Endothelial cell of umbilical vein (primary cell): ENCODE data around the gene C8G. TPM values are rescaled to one million over a fixed set of nuclear protein-coding genes. Genes with fewer than 3 reads are reported as not detected.

Source experiments
- BruUV-seq: library from RNA; stranded (reverse); fragments of 400-500 nt; replicated peaks from 2 replicates; lab custom pipeline; 2021; lab: Mats Ljungman, UMichigan
- CTCF ChIA-PET: fragments of 300-600, 350-600 bp; sonication (Branson Sonifier 250); formaldehyde crosslinking; loops from one replicate; lab custom pipeline; 2021; ENCODE audit warnings: antibody characterized with exemption, inconsistent platforms; lab: Charles Lee
- POLR2A ChIA-PET: fragments of 300-600, 350-600 bp; sonication (Branson Sonifier 250); formaldehyde crosslinking; loops from one replicate; lab custom pipeline; 2021; ENCODE audit warnings: antibody characterized with exemption, inconsistent platforms; lab: Charles Lee
- DNase-seq: peaks from one replicate; pipeline ENCODE4 v3.0.0-alpha.2; 2011; ENCODE audit warnings: low read depth, low spot score
- FAIRE-seq: peaks from 2 replicates; lab custom pipeline; 2011; peaks lifted over from hg19 to GRCh38; lab: Jason Lieb, UNC
- H2AFZ ChIP-seq: 2 replicates; pipeline ENCODE4 v1.6.0; 2012; ENCODE audit warnings: low read depth, low read length, control low read depth, inconsistent platforms
- H3K27ac ChIP-seq: 2 replicates; pipeline ENCODE4 v1.5.1; 2011; ENCODE audit warnings: low read depth, mild to moderate bottlenecking, control low read depth, low read length, moderate library complexity; ENCODE audit not compliant: insufficient read depth
- H3K27me3 ChIP-seq, 2 experiments: 2 replicates each; pipeline versions ENCODE4 v1.6.0 to v1.6.1; 2011; ENCODE audit warnings: low read length in 2 of 2, mixed read lengths in 1 of 2; ENCODE audit not compliant: control insufficient read depth in 2 of 2, insufficient read depth in 2 of 2
- H3K36me3 ChIP-seq, 2 experiments: 2 replicates in 1 of 2; 3 replicates in 1 of 2; pipeline ENCODE4 v1.5.1; 2011; ENCODE audit warnings: low read length in 2 of 2, mild to moderate bottlenecking in 1 of 2, moderate library complexity in 1 of 2; ENCODE audit not compliant: control insufficient read depth in 2 of 2, insufficient read depth in 2 of 2; ENCODE audit errors: extremely low read depth in 1 of 2
- H3K4me1 ChIP-seq: 3 replicates; pipeline ENCODE4 v1.5.1; 2011; ENCODE audit warnings: mild to moderate bottlenecking, low read length; ENCODE audit not compliant: control insufficient read depth, insufficient read depth; ENCODE audit errors: extremely low read depth
- H3K4me2 ChIP-seq: 2 replicates; pipeline ENCODE4 v1.6.1; 2011; ENCODE audit warnings: low read length, control low read depth, mixed read lengths; ENCODE audit not compliant: insufficient read depth
- H3K4me3 ChIP-seq, 3 experiments: fragments of 200-600 bp in 1 of 3; sonication (generic), shearing (Covaris generic) in 1 of 3; replicated peaks in 1 of 3; 2 replicates each; pipeline ENCODE4 v1.5.1; 2011 to 2016; ENCODE audit warnings: control low read depth in 3 of 3, low read length in 3 of 3, mild to moderate bottlenecking in 2 of 3, inconsistent platforms in 1 of 3, low read depth in 1 of 3, moderate library complexity in 1 of 3; ENCODE audit not compliant: insufficient read depth in 1 of 3
- H3K79me2 ChIP-seq: 2 replicates; pipeline ENCODE4 v1.6.0; 2012; ENCODE audit warnings: low read length, inconsistent platforms; ENCODE audit not compliant: control insufficient read depth, insufficient read depth
- H3K9ac ChIP-seq: replicated peaks from 2 replicates; pipeline ENCODE3; 2011; ENCODE audit warnings: low read length, control low read depth; ENCODE audit not compliant: insufficient read depth; ENCODE audit errors: extremely low read depth
- H3K9me1 ChIP-seq: replicated peaks from 3 replicates; pipeline ENCODE4 v1.6.0; 2011; ENCODE audit warnings: mild to moderate bottlenecking, low read length; ENCODE audit not compliant: control insufficient read depth, insufficient read depth; ENCODE audit errors: extremely low read depth
- H3K9me3 ChIP-seq: replicated peaks from 2 replicates; pipeline ENCODE4 v1.5.1; 2012; ENCODE audit warnings: low read length, inconsistent platforms; ENCODE audit not compliant: control insufficient read depth, insufficient read depth
- H4K20me1 ChIP-seq: replicated peaks from 2 replicates; pipeline ENCODE3; 2011; ENCODE audit warnings: mild to moderate bottlenecking, low read length; ENCODE audit not compliant: control insufficient read depth, insufficient read depth; ENCODE audit errors: extremely low read depth
- CTCF ChIP-seq, 2 donors: IDR thresholded peaks; 1 replicate in 1 of 2; 2 replicates in 1 of 2; pipeline ENCODE4 v1.5.1; 2011; ENCODE audit warnings: low read length in 2 of 2, mild to moderate bottlenecking in 2 of 2, moderate library complexity in 2 of 2, control low read depth in 1 of 2, inconsistent platforms in 1 of 2, low read depth in 1 of 2; ENCODE audit not compliant: insufficient read depth in 1 of 2; ENCODE audit errors: extremely low read depth in 1 of 2
- EZH2 ChIP-seq: IDR thresholded peaks from 2 replicates; pipeline ENCODE4 v1.6.1; 2012; ENCODE audit warnings: borderline replicate concordance, low read depth, mild to moderate bottlenecking, moderate library complexity, low read length, inconsistent platforms; ENCODE audit not compliant: severe bottlenecking
- FOS ChIP-seq: IDR thresholded peaks from 2 replicates; pipeline ENCODE4 v1.6.1; 2011; ENCODE audit warnings: mild to moderate bottlenecking, low read length, moderate library complexity, borderline replicate concordance; ENCODE audit not compliant: insufficient read depth
- GATA2 ChIP-seq: IDR thresholded peaks from 2 replicates; pipeline ENCODE4 v1.7.0; 2011; ENCODE audit warnings: low read depth, mild to moderate bottlenecking, moderate library complexity, mixed read lengths, low read length; ENCODE audit not compliant: insufficient read length, insufficient read depth
- JUN ChIP-seq: IDR thresholded peaks from 2 replicates; pipeline ENCODE4 v1.6.1; 2011; ENCODE audit warnings: borderline replicate concordance, low read depth; ENCODE audit not compliant: insufficient read length, insufficient read depth
- MYC ChIP-seq: IDR thresholded peaks from one replicate; pipeline ENCODE4 v1.6.1; 2011; ENCODE audit warnings: mild to moderate bottlenecking, low read depth, low read length
- POLR2A ChIP-seq: IDR thresholded peaks from 2 replicates; pipeline ENCODE4 v1.6.1; 2012; ENCODE audit warnings: low read depth, mild to moderate bottlenecking, control low read depth, low read length
- POLR2AphosphoS5 ChIP-seq: IDR thresholded peaks from 2 replicates; pipeline ENCODE4 v1.6.1; 2012; ENCODE audit warnings: low read depth, mild to moderate bottlenecking, control low read depth, low read length, moderate library complexity; ENCODE audit not compliant: insufficient read depth
- dilution Hi-C: fragments of 300-500 bp; cut with MboI; formaldehyde crosslinking; loops from one replicate; pipeline ENCODE4 v1.15.0; 2019; ENCODE audit warnings: low sequenced_read_pairs; ENCODE audit not compliant: extremely low pct_ligation_motif_present
- intact Hi-C: fragments of 100-400 bp; cut with micrococcal nuclease; formaldehyde crosslinking; loops from one replicate; pipeline ENCODE4 v1.10.0; 2022
- polyA plus RNA-seq, 4 experiments: library from polyadenylated mRNA; depleted of rRNA in 3 of 4; stranded (reverse) in 3 of 4; unstranded in 1 of 4; fragments of >200 nt; gene quantifications; 2 replicates each; pipeline versions ENCODE4 v1.2.1 to v1.2.3, GENCODE V29; 2011 to 2012; ENCODE audit warnings: missing spikeins in 1 of 4
- total RNA-seq: library from RNA; stranded (reverse); gene quantifications from 2 replicates; pipeline ENCODE4 v1.2.3, GENCODE V29; 2021
- TF ChIP-seq, protein P1 (sequence below): IDR thresholded peaks from 2 replicates; pipeline ENCODE4 v1.6.1; 2011; ENCODE audit not compliant: insufficient read depth, insufficient read length

Gene C8G
- total and polyA plus RNA-seq, 2 donors (not counting 3 experiments of a cell fraction or from before 2014, with no cell fraction given), result 0.47 to 1.9 TPM

DNA sequence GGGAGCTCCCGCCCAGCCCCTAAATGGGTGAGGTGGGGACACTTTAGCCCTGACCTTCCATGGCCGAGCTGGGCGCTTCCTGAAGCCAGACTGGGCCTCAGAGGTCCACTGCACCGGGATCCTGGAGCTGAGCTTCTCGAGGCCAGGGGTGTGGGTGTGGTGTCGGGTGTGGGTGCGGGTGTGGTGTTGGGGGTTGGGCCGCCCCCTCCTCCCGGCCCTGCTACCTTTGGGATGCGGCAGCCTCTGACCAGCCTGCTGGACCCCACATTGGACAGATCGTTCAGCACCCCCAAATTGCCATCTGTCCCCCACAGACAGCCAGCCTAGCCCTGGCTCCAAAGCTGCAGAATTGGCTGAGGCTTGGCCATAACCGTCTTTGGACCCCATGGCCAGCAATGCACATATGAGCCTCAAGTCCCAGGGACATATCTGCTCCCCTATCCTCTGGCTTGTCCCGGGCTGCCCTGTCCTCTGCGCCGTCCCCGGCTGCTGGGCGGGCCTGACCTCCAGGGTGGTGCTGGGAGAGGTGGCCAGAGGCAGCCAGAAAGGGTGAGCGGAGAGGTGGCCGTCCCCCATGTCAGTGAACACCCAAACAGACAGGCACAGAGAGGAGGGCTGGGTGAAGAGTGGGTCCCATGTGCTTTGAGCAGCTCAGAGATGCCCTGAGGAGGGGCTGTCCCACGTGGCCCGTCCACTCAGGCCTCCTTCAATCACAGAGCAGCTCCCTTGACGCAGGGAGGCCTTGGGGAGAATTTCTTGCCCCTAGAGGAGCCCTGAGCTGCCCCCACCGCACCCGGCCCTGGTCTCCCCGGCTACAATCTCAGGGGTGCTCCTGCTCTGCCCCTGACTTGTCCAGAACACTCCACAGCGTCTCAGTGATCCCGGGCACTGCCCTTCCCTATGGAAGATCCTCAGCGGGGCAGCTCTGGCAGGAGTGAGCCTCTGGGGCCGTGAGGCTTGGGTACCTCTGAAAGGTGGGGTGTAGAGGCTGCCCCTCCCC is 28.9 kb downstream of the C8G start:
- H3K79me2 ChIP-seq, result no peaks in the 10 kb centered on the region
- H3K27me3 ChIP-seq, result no peaks in the 10 kb centered on the region
- intact Hi-C loops, result no loop called here
- H2AFZ ChIP-seq, result no peak overlapping the region
- no peak for DNase-seq
- no peaks in the 10 kb centered on the region for H3K36me3 ChIP-seq
- FAIRE-seq, result no peak
- no peaks in the 10 kb centered on the region for H3K9me3 ChIP-seq
- H3K4me1 ChIP-seq, result no peaks in the 10 kb centered on the region
- ChIA-PET CTCF (interaction anchor here (0.9 to 1.8 kb wide), 4 partner anchors 38 to 61 kb away, joined by 3 to 9 read pairs (median 4); no protein-coding TSS in a partner anchor), POLR2A (no interaction called here)
- no peak overlapping the region for H3K9ac ChIP-seq
- H4K20me1 ChIP-seq, result no peaks in the 10 kb centered on the region
- H3K4me3 ChIP-seq, result no peak overlapping the region
- dilution Hi-C loops, result no loop called here
- TF ChIP-seq POLR2AphosphoS5 (no peak), GATA2 (no peak), FOS (no peak), POLR2A (no peak), MYC (no peak), CTCF (IDR thresholded peaks at IDR 0.05; ENCODE audit: extremely low read depth in 1 of 2, insufficient read depth in 1 of 2, low read depth in 1 of 2, low read length in 2 of 2) (no peak), EZH2 (no peak), JUN (no peak)
- TF ChIP-seq, protein P1, sequence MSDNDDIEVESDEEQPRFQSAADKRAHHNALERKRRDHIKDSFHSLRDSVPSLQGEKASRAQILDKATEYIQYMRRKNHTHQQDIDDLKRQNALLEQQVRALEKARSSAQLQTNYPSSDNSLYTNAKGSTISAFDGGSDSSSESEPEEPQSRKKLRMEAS, result no peak
- BruUV-seq, result no TSS peak
- no peaks in the 10 kb centered on the region for H3K9me1 ChIP-seq
- no peak overlapping the region for H3K4me2 ChIP-seq
- no peak overlapping the region for H3K27ac ChIP-seq
